ENCODE measurements around the gene DCDC1. TPM values are rescaled to one million over a fixed set of nuclear protein-coding genes. Genes with fewer than 3 reads are reported as not detected.
A peak's percentile ranks its signal among the peaks of the same experiment; 100 is the strongest.

Gene DCDC1
- total RNA-seq, 1 experiment from 2014 or later = 0.58 TPM

DNA sequence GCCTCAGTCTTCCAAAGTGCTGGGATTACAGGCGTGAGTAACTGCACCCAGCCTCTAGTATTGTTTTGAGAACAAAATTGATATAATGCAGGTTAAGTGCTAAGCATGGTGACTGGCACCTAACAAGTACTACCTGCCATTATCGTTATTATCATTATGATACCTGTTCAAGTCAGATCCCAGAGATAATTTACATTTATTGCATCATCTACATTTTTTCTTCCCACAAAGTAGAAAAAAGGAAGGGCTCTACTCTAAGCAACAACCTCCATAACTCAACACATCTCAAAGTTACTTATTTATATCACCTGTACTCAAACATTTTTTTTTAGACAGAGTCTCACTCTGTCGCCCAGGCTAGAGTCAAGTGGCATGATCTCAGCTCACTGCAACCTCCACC is 42.1 kb downstream of the DCDC1 start:
- no TSS peak for BruUV-seq (replicated peaks)
- H3K4me1 ChIP-seq (ENCODE audit: insufficient read depth, low read length, poor library complexity, severe bottlenecking) = no peaks in the 10 kb centered on the region
- TF ChIP-seq EZH2 (IDR thresholded peaks at IDR 0.05; ENCODE audit: borderline replicate concordance, low read depth, low read length, poor library complexity, severe bottlenecking) = no peak
- TF ChIP-seq, protein P1, sequence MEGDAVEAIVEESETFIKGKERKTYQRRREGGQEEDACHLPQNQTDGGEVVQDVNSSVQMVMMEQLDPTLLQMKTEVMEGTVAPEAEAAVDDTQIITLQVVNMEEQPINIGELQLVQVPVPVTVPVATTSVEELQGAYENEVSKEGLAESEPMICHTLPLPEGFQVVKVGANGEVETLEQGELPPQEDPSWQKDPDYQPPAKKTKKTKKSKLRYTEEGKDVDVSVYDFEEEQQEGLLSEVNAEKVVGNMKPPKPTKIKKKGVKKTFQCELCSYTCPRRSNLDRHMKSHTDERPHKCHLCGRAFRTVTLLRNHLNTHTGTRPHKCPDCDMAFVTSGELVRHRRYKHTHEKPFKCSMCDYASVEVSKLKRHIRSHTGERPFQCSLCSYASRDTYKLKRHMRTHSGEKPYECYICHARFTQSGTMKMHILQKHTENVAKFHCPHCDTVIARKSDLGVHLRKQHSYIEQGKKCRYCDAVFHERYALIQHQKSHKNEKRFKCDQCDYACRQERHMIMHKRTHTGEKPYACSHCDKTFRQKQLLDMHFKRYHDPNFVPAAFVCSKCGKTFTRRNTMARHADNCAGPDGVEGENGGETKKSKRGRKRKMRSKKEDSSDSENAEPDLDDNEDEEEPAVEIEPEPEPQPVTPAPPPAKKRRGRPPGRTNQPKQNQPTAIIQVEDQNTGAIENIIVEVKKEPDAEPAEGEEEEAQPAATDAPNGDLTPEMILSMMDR (conservative IDR thresholded peaks at IDR 0.05; ENCODE audit: low read depth, low read length) = no peak
- intact Hi-C loops (cut with micrococcal nuclease; ENCODE audit: unreplicated experiment) = no loop called here
- no peak overlapping the region for H3K27ac ChIP-seq (ENCODE audit: low read depth, low read length, poor library complexity, severe bottlenecking)
- DNase-seq (ENCODE audit: low spot score) = no peak
- no peaks in the 10 kb centered on the region for H3K27me3 ChIP-seq (replicated peaks; ENCODE audit: insufficient read depth, low read depth, low read length, poor library complexity)
- no peak overlapping the region for H3K4me3 ChIP-seq (ENCODE audit: low read depth, low read length, poor library complexity, severe bottlenecking)
- peaks cover 3% of the 10 kb centered on the region for H3K9me3 ChIP-seq (ENCODE audit: low read depth, low read length, poor library complexity, severe bottlenecking)
- CTCF ChIA-PET = no interaction called here
- no peaks in the 10 kb centered on the region for H3K36me3 ChIP-seq (ENCODE audit: insufficient read depth, low read length, poor library complexity, severe bottlenecking)
- POLR2A ChIA-PET (ENCODE audit: low non-redundant PET) = no interaction called here

DNA sequence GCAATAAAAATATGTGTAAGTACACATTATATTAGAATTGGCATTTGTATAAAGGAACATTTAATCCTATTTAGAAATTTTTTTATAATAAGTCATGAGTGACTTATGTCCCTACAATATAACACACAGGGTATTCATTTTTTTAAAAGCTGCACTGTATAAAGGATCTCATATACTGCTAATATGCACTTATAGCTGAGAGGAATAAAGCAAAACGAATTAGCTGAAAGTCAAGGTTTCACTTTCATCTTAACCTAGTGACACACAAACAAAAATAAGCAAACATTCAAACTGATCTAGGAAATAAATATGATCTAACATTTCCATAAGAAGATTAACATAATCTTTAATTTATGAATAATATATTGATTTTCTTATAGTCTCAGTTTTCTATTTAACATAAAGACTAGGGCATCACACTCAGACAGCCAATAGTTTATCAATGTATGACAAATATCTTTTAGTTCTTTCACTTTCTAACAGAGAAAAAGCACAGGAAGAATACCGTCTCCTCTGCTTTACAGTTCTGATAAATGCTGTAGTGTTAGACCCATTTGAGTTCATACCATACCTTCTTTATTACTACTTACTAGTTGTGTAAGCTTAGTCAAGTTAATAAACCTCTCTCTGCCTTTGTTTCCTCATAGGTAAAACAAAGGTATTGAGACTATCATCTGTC is 42.9 kb downstream of the DCDC1 start:
- H3K9me3 ChIP-seq (ENCODE audit: low read depth, low read length, poor library complexity, severe bottlenecking) = peaks cover 3% of the 10 kb centered on the region
- no peaks in the 10 kb centered on the region for H3K4me1 ChIP-seq (ENCODE audit: insufficient read depth, low read length, poor library complexity, severe bottlenecking)
- H3K27me3 ChIP-seq (replicated peaks; ENCODE audit: insufficient read depth, low read depth, low read length, poor library complexity) = no peaks in the 10 kb centered on the region
- no peak for DNase-seq (ENCODE audit: low spot score)
- no peak overlapping the region for H3K27ac ChIP-seq (ENCODE audit: low read depth, low read length, poor library complexity, severe bottlenecking)
- ChIA-PET CTCF (no interaction called here), POLR2A (ENCODE audit: low non-redundant PET) (no interaction called here)
- intact Hi-C loops (cut with micrococcal nuclease; ENCODE audit: unreplicated experiment) = no loop called here
- no peaks in the 10 kb centered on the region for H3K36me3 ChIP-seq (ENCODE audit: insufficient read depth, low read length, poor library complexity, severe bottlenecking)
- TF ChIP-seq EZH2 (IDR thresholded peaks at IDR 0.05; ENCODE audit: borderline replicate concordance, low read depth, low read length, poor library complexity, severe bottlenecking) = no peak
- TF ChIP-seq, protein P1 (conservative IDR thresholded peaks at IDR 0.05; ENCODE audit: low read depth, low read length) = no peak
- no peak overlapping the region for H3K4me3 ChIP-seq (ENCODE audit: low read depth, low read length, poor library complexity, severe bottlenecking)
- no TSS peak for BruUV-seq (replicated peaks)

DNA sequence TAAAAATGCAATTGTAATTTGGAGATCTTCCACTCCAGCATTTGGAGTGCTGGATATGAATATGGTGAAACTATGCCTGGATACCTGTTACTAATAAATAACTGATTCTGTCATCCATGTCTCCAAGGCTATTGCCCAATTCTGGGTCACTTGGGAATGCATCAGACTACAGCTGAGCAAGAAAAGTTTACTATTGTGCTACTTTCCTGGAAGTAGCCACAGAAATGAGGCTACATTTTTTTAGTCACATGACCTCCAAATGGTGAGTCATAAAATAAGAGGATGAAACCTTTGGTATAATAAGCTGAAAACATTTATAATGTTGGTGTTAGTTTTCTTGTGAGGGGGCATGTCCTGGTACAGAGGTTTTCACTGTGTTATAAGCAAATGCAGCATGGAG is 44.4 kb downstream of the DCDC1 start:
- no peaks in the 10 kb centered on the region for H3K36me3 ChIP-seq (ENCODE audit: insufficient read depth, low read length, poor library complexity, severe bottlenecking)
- no peaks in the 10 kb centered on the region for H3K27me3 ChIP-seq (replicated peaks; ENCODE audit: insufficient read depth, low read depth, low read length, poor library complexity)
- ChIA-PET CTCF (no interaction called here), POLR2A (ENCODE audit: low non-redundant PET) (no interaction called here)
- intact Hi-C loops (cut with micrococcal nuclease; ENCODE audit: unreplicated experiment) = no loop called here
- no peaks in the 10 kb centered on the region for H3K9me3 ChIP-seq (ENCODE audit: low read depth, low read length, poor library complexity, severe bottlenecking)
- no peak overlapping the region for H3K4me3 ChIP-seq (ENCODE audit: low read depth, low read length, poor library complexity, severe bottlenecking)
- no peaks in the 10 kb centered on the region for H3K4me1 ChIP-seq (ENCODE audit: insufficient read depth, low read length, poor library complexity, severe bottlenecking)
- BruUV-seq (replicated peaks) = no TSS peak
- H3K27ac ChIP-seq (ENCODE audit: low read depth, low read length, poor library complexity, severe bottlenecking) = no peak overlapping the region
- no peak for TF ChIP-seq EZH2 (IDR thresholded peaks at IDR 0.05; ENCODE audit: borderline replicate concordance, low read depth, low read length, poor library complexity, severe bottlenecking)
- TF ChIP-seq, protein P1 (conservative IDR thresholded peaks at IDR 0.05; ENCODE audit: low read depth, low read length) = no peak
- DNase-seq (ENCODE audit: low spot score) = peak; percentile 46

All from A673 (cell line).